Peyer's patch (tissue), 4 donors: ENCODE data around the gene NDEL1.

Experiments
- CTCF ChIP-seq, 6 experiments: fragments of 450-650 bp in 4 of 6; fragments of 200-600 bp in 2 of 6; sonication (generic) in 1 of 6; IDR thresholded peaks; one replicate each; pipeline ENCODE4 v1.5.1; 2017 to 2019; ENCODE audit warnings: antibody characterized with exemption in 6 of 6, mild to moderate bottlenecking in 3 of 6, moderate library complexity in 1 of 6
- POLR2A ChIP-seq, 2 donors: fragments of 450-650 bp; IDR thresholded peaks; one replicate each; pipeline ENCODE4 v1.5.1; 2017; ENCODE audit warnings: antibody characterized with exemption in 2 of 2, mild to moderate bottlenecking in 2 of 2, moderate library complexity in 2 of 2

GRCh38 chr17:8436169-8436843 is 622 bp downstream of the NDEL1 start:
- TF ChIP-seq CTCF (IDR thresholded peaks at IDR 0.05) (peak in 3 of 6 experiments; percentile 21 to 52 (median 43)), POLR2A (IDR thresholded peaks at IDR 0.05) (no peak)
